PC-3 (cell line): Measurements from ENCODE around the gene DNMBP. TPM values are rescaled to one million over a fixed set of nuclear protein-coding genes. Genes with fewer than 3 reads are reported as not detected.
"Not testable (repeated sequence)": the region's sequence is repeated elsewhere in the genome, so short reads cannot be mapped to it uniquely, and the experiment has no call there.

Experiments
- ATAC-seq: fragments of 200-7000 bp; cut with Tn5 transposase; 2 replicates; pipeline ENCODE4 v1.9.1; 2020; ENCODE audit warnings: mild to moderate bottlenecking, moderate library complexity
- BruUV-seq: library from RNA; stranded (reverse); fragments of 400-500 nt; replicated peaks from 2 replicates; lab custom pipeline; 2021; lab: Mats Ljungman, UMichigan
- CTCF ChIA-PET: fragments of 300-600 bp; sonication (Branson Sonifier 250); formaldehyde crosslinking; loops from one replicate; lab custom pipeline; 2022; ENCODE audit warnings: antibody characterized with exemption; lab: Charles Lee
- POLR2A ChIA-PET: fragments of 300-600 bp; sonication (Branson Sonifier 250); formaldehyde crosslinking; loops from one replicate; lab custom pipeline; 2022; ENCODE audit warnings: antibody characterized with exemption; ENCODE audit not compliant: unreplicated experiment; lab: Charles Lee
- DNase-seq: peaks from one replicate; pipeline ENCODE4 v3.0.0-alpha.2; 2015
- H2AFZ ChIP-seq: fragments of 300-600 bp; sonication (generic); 2 replicates; pipeline ENCODE4 v1.6.0; 2016; ENCODE audit warnings: antibody characterized with exemption, low read length
- H3F3A ChIP-seq: fragments of 300-600 bp; sonication (generic); one replicate; pipeline ENCODE4 v1.6.0; 2017; ENCODE audit warnings: antibody characterized with exemption, low read length, control low read depth, mild to moderate bottlenecking; ENCODE audit not compliant: unreplicated experiment
- H3K27ac ChIP-seq: fragments of 300-600 bp; sonication (generic); 2 replicates; pipeline ENCODE4 v1.5.1; 2016; ENCODE audit warnings: mild to moderate bottlenecking, low read length
- H3K27me3 ChIP-seq: fragments of 300-600 bp; sonication (generic); 2 replicates; pipeline ENCODE4 v1.6.1; 2016; ENCODE audit warnings: low read length, mixed read lengths
- H3K36me3 ChIP-seq: fragments of 300-600 bp; sonication (generic); 2 replicates; pipeline ENCODE4 v1.6.1; 2016; ENCODE audit warnings: low read depth, mixed run types, low read length, mixed read lengths
- H3K4me1 ChIP-seq: fragments of 300-600 bp; sonication (generic); 2 replicates; pipeline ENCODE4 v1.5.1; 2016; ENCODE audit warnings: low read length; ENCODE audit not compliant: insufficient read depth
- H3K4me2 ChIP-seq: fragments of 300-600 bp; sonication (generic); 2 replicates; pipeline ENCODE4 v1.6.0; 2016; ENCODE audit warnings: low read length
- H3K4me3 ChIP-seq: fragments of 300-600 bp; sonication (generic); 2 replicates; pipeline ENCODE4 v1.5.1; 2016; ENCODE audit warnings: mild to moderate bottlenecking, low read length, mixed read lengths
- H3K79me2 ChIP-seq: fragments of 300-600 bp; sonication (generic); 2 replicates; pipeline ENCODE4 v1.6.1; 2017; ENCODE audit warnings: low read length, mixed read lengths
- H3K9ac ChIP-seq: fragments of 300-600 bp; sonication (generic); 2 replicates; pipeline ENCODE4 v1.6.0; 2016; ENCODE audit warnings: mild to moderate bottlenecking, low read length
- H3K9me2 ChIP-seq: fragments of 300-600 bp; sonication (generic); replicated peaks from 2 replicates; pipeline ENCODE4 v1.6.1; 2016; ENCODE audit warnings: mixed run types, low read length, mixed read lengths
- H3K9me3 ChIP-seq: fragments of 300-600 bp; sonication (generic); 2 replicates; pipeline ENCODE4 v1.6.1; 2016; ENCODE audit warnings: low read length, mixed read lengths
- H4K20me1 ChIP-seq: fragments of 300-600 bp; sonication (generic); 2 replicates; pipeline ENCODE4 v1.6.1; 2016; ENCODE audit warnings: low read length, mixed read lengths
- CTCF ChIP-seq: fragments of 300-600 bp; sonication (generic); conservative IDR thresholded peaks from 2 replicates; pipeline ENCODE4 v1.5.1; 2017; ENCODE audit warnings: antibody characterized with exemption, low read depth, mild to moderate bottlenecking, low read length
- EZH2 ChIP-seq: fragments of 300-600 bp; sonication (generic); IDR thresholded peaks from one replicate; pipeline ENCODE4 v1.6.1; 2017; ENCODE audit warnings: antibody characterized with exemption, mild to moderate bottlenecking, low read length; ENCODE audit not compliant: unreplicated experiment
- EZH2phosphoT487 ChIP-seq: fragments of 300-600 bp; sonication (generic); IDR thresholded peaks from 2 replicates; pipeline ENCODE4 v1.6.1; 2018; ENCODE audit warnings: mild to moderate bottlenecking, antibody characterized with exemption, low read length, borderline replicate concordance
- intact Hi-C: fragments of 100-400 bp; cut with micrococcal nuclease; formaldehyde crosslinking; loops from 2 replicates; pipeline ENCODE4 v1.9.0; 2023
- total RNA-seq: library from RNA; depleted of rRNA; stranded (reverse); fragments of >200 nt; gene quantifications from 2 replicates; pipeline ENCODE4 v1.2.3, GENCODE V29; 2014

Gene DNMBP
- total RNA-seq, 1 experiment from 2014 or later = 6.2 TPM

GRCh38 chr10:99906470-99906869 is 103.3 kb downstream of the DNMBP start:
- no peak for TF ChIP-seq CTCF
- no peak for TF ChIP-seq EZH2
- no peak for TF ChIP-seq EZH2phosphoT487
- POLR2A ChIA-PET = interaction anchor here (0.6 kb wide), 1 partner anchor 366 kb away, joined by 6 read pairs; no protein-coding TSS in a partner anchor
- DNase-seq = no peak
- CTCF ChIA-PET = no interaction called here
- Histone ChIP-seq H3K4me2 (no peak overlapping the region), H3K9me3 (no peaks in the 10 kb centered on the region), H2AFZ (no peak overlapping the region), H3K4me3 (no peak overlapping the region), H3K4me1 (no peaks in the 10 kb centered on the region), H3K36me3 (peaks cover 5% of the 10 kb centered on the region), H4K20me1 (no peaks in the 10 kb centered on the region), H3K9ac (no peak overlapping the region), H3K9me2 (no peaks in the 10 kb centered on the region), H3K27me3 (no peaks in the 10 kb centered on the region), H3F3A (no peaks in the 10 kb centered on the region), H3K79me2 (no peaks in the 10 kb centered on the region), H3K27ac (no peak overlapping the region)
- intact Hi-C loops = no loop called here
- BruUV-seq = no TSS peak
- ATAC-seq = no peak

- CTCF ChIA-PET = no interaction called here
- Histone ChIP-seq H3K36me3 (peaks cover 5% of the 10 kb centered on the region), H3K4me2 (no peak overlapping the region), H3F3A (no peaks in the 10 kb centered on the region), H3K79me2 (no peaks in the 10 kb centered on the region), H3K9me2 (no peaks in the 10 kb centered on the region), H3K27me3 (no peaks in the 10 kb centered on the region), H2AFZ (no peak overlapping the region), H3K9ac (no peak overlapping the region), H3K4me3 (no peak overlapping the region), H4K20me1 (no peaks in the 10 kb centered on the region), H3K9me3 (no peaks in the 10 kb centered on the region), H3K27ac (no peak overlapping the region), H3K4me1 (no peaks in the 10 kb centered on the region)
- intact Hi-C loops = no loop called here
- DNase-seq = no peak
- POLR2A ChIA-PET = interaction anchor here (0.6 kb wide), 1 partner anchor 367 kb away, joined by 6 read pairs; no protein-coding TSS in a partner anchor
- ATAC-seq = no peak
- no TSS peak for BruUV-seq
- TF ChIP-seq CTCF (no peak), EZH2phosphoT487 (no peak), EZH2 (no peak)
These were observed 103.8 kb downstream of the DNMBP start for GRCh38 chr10:99905971-99906370.

GRCh38 chr10:99895867-99896266 is 113.9 kb downstream of the DNMBP start:
- Histone ChIP-seq H3K9me3 (no peaks in the 10 kb centered on the region), H4K20me1 (no peaks in the 10 kb centered on the region), H3K9me2 (no peaks in the 10 kb centered on the region), H3K4me1 (no peaks in the 10 kb centered on the region), H3K27ac (no peak overlapping the region), H3K79me2 (no peaks in the 10 kb centered on the region), H2AFZ (no peak overlapping the region), H3K36me3 (peaks cover 4% of the 10 kb centered on the region), H3F3A (no peaks in the 10 kb centered on the region), H3K4me3 (no peak overlapping the region), H3K9ac (no peak overlapping the region), H3K27me3 (no peaks in the 10 kb centered on the region), H3K4me2 (no peak overlapping the region)
- no peak for TF ChIP-seq CTCF
- no peak for TF ChIP-seq EZH2
- no peak for TF ChIP-seq EZH2phosphoT487
- intact Hi-C loops = no loop called here
- ATAC-seq = no peak
- ChIA-PET CTCF (no interaction called here), POLR2A (no interaction called here)
- no TSS peak for BruUV-seq
- no peak for DNase-seq

- CTCF ChIA-PET = interaction anchor here (0.6 kb wide), 1 partner anchor 16 kb away, joined by 4 read pairs; no protein-coding TSS in a partner anchor
- ATAC-seq, H2AFZ ChIP-seq, POLR2A ChIA-PET, H3K9me2 ChIP-seq, H3F3A ChIP-seq, H3K4me1 ChIP-seq, H3K79me2 ChIP-seq, H3K4me2 ChIP-seq, H3K36me3 ChIP-seq, H3K4me3 ChIP-seq, H3K9me3 ChIP-seq, intact Hi-C loops, BruUV-seq, H3K9ac ChIP-seq, DNase-seq, H3K27ac ChIP-seq, H4K20me1 ChIP-seq, H3K27me3 ChIP-seq: not testable (repeated sequence)
These were observed 114.7 kb downstream of the DNMBP start for GRCh38 chr10:99895066-99895465.
